Measurements from ENCODE around the gene SPATA13. TPM values are rescaled to one million over a fixed set of nuclear protein-coding genes. Genes with fewer than 3 reads are reported as not detected.

The SPATA13 gene
- total and polyA plus RNA-seq, 2 donors (not counting 1 experiment from before 2014, with no cell fraction given), result 5.7 to 8.3 TPM

DNA sequence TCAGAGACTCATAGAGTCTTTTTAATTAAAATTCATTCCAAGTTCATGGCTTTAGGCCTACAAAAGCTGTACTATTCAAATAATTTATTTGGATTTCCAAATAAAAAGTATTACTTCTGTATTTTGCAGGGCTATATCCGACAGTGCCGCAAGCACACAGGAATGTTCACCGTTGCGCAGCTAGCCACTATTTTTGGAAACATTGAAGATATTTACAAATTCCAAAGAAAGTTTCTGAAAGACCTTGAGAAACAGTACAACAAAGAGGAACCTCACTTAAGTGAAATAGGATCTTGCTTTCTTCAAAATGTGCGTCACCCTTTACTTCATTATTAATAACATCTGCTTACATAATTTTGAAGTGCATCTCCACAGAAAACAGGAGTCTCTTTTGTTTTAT is 128.3 kb downstream of the SPATA13 start:
- Mint-ChIP-seq H3K4me3 (no peak overlapping the region), H3K27me3 (no peaks in the 10 kb centered on the region), H3K9me3 (ENCODE audit: insufficient read depth) (no peaks in the 10 kb centered on the region), H3K27ac (no peak overlapping the region), H3K4me1 (no peaks in the 10 kb centered on the region)
- Histone ChIP-seq H4K20me1 (ENCODE audit: control insufficient read depth, insufficient read depth, low read length, poor library complexity, severe bottlenecking) (no peaks in the 10 kb centered on the region), H3K79me2 (ENCODE audit: control insufficient read depth, insufficient read depth, low read length) (no peaks in the 10 kb centered on the region), H3K9ac (ENCODE audit: low read length) (no peak overlapping the region), H3K4me2 (replicated peaks; ENCODE audit: low read depth, low read length, poor library complexity, severe bottlenecking) (no peak overlapping the region), H3K27ac (ENCODE audit: low read length in 2 of 2) (no peak overlapping the region), H3K4me1 (ENCODE audit: control insufficient read depth in 2 of 2, insufficient read depth in 2 of 2, low read length in 2 of 2) (no peaks in the 10 kb centered on the region), H3K36me3 (replicated peaks in 1 of 2; ENCODE audit: control extremely low read depth in 1 of 2, control insufficient read depth in 1 of 2, extremely low read depth in 1 of 2, insufficient read depth in 2 of 2, low read length in 1 of 2) (peaks cover 5 to 46% of the 10 kb centered on the region in 2 experiments), H2AFZ (ENCODE audit: insufficient read depth, low read depth, low read length, poor library complexity, severe bottlenecking) (no peak overlapping the region), H3K27me3 (replicated peaks in 1 of 4; ENCODE audit: control extremely low read depth in 1 of 4, control insufficient read depth in 3 of 4, insufficient read depth in 4 of 4, low read length in 3 of 4) (no peaks in the 10 kb centered on the region), H3K4me3 (ENCODE audit: control extremely low read depth in 1 of 5, extremely low read depth in 1 of 5, insufficient read depth in 1 of 5, low read depth in 2 of 5, low read length in 4 of 5) (no peak overlapping the region), H3K9me3 (ENCODE audit: control extremely low read depth in 1 of 3, control insufficient read depth in 2 of 3, insufficient read depth in 1 of 3, low read length in 2 of 3) (no peaks in the 10 kb centered on the region)
- ATAC-seq (ENCODE audit: low read depth) (no peak), DNase-seq (no peak)
- CTCF ChIA-PET, result interaction anchor here (1.3 kb wide), 1 partner anchor 19 kb away, joined by 4 read pairs; no protein-coding TSS in a partner anchor
- TF ChIP-seq EZH2 (IDR thresholded peaks at IDR 0.05; ENCODE audit: borderline replicate concordance, insufficient read depth, low read depth, low read length, poor library complexity, severe bottlenecking), result no peak
- TF ChIP-seq, protein P1, sequence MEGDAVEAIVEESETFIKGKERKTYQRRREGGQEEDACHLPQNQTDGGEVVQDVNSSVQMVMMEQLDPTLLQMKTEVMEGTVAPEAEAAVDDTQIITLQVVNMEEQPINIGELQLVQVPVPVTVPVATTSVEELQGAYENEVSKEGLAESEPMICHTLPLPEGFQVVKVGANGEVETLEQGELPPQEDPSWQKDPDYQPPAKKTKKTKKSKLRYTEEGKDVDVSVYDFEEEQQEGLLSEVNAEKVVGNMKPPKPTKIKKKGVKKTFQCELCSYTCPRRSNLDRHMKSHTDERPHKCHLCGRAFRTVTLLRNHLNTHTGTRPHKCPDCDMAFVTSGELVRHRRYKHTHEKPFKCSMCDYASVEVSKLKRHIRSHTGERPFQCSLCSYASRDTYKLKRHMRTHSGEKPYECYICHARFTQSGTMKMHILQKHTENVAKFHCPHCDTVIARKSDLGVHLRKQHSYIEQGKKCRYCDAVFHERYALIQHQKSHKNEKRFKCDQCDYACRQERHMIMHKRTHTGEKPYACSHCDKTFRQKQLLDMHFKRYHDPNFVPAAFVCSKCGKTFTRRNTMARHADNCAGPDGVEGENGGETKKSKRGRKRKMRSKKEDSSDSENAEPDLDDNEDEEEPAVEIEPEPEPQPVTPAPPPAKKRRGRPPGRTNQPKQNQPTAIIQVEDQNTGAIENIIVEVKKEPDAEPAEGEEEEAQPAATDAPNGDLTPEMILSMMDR (IDR thresholded peaks at IDR 0.05), result no peak
- POLR2A ChIA-PET, result no interaction called here
- intact Hi-C loops (cut with micrococcal nuclease), result no loop called here
- no CpG with 5 or more reads among the region's 5 CpGs for WGBS (ENCODE audit: insufficient coverage)

DNA sequence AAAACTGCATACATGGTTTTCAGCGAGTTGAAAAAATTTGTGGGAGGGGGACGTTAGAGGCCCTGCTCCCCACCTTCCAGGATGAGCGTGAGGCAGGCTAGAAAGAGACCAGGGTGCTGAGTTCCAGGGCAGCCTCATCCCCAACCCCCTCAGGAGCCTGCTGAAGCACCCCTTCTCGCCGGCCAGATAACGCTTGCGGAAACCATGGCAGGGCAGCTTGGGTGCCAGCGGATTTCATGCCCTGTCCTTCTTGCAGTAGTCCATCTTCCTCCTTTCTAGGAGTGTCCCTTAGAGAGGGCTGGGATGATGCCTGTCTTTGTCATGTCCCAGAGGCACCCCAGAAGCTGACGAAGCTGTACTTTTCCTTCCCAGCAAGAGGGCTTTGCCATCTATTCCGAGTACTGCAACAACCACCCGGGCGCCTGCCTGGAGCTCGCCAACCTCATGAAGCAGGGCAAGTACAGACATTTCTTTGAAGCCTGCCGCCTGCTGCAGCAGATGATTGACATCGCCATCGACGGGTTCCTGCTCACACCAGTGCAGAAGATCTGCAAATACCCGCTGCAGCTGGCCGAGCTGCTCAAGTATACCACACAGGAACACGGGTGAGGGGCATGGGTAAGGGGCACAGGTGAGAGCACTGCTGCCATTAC is 129.9 kb downstream of the SPATA13 start:
- no peaks in the 10 kb centered on the region for H3K9me3 Mint-ChIP-seq (ENCODE audit: insufficient read depth)
- no peak for ATAC-seq (ENCODE audit: low read depth)
- no peak overlapping the region for H2AFZ ChIP-seq (ENCODE audit: insufficient read depth, low read depth, low read length, poor library complexity, severe bottlenecking)
- no peak overlapping the region for H3K27ac ChIP-seq (ENCODE audit: low read length in 2 of 2)
- no peak overlapping the region for H3K9ac ChIP-seq (ENCODE audit: low read length)
- H3K4me1 Mint-ChIP-seq, result no peaks in the 10 kb centered on the region
- H3K27me3 Mint-ChIP-seq, result no peaks in the 10 kb centered on the region
- no peak for DNase-seq
- no peak overlapping the region for H3K4me2 ChIP-seq (replicated peaks; ENCODE audit: low read depth, low read length, poor library complexity, severe bottlenecking)
- H3K79me2 ChIP-seq (ENCODE audit: control insufficient read depth, insufficient read depth, low read length), result no peaks in the 10 kb centered on the region
- H3K36me3 ChIP-seq (replicated peaks in 1 of 2; ENCODE audit: control extremely low read depth in 1 of 2, control insufficient read depth in 1 of 2, extremely low read depth in 1 of 2, insufficient read depth in 2 of 2, low read length in 1 of 2), result peaks cover 3 to 58% of the 10 kb centered on the region in 2 experiments
- no peak overlapping the region for H3K27ac Mint-ChIP-seq
- intact Hi-C loops (cut with micrococcal nuclease), result no loop called here
- H3K4me1 ChIP-seq (ENCODE audit: control insufficient read depth in 2 of 2, insufficient read depth in 2 of 2, low read length in 2 of 2), result no peaks in the 10 kb centered on the region
- H3K27me3 ChIP-seq (replicated peaks in 1 of 4; ENCODE audit: control extremely low read depth in 1 of 4, control insufficient read depth in 3 of 4, insufficient read depth in 4 of 4, low read length in 3 of 4), result no peaks in the 10 kb centered on the region
- POLR2A ChIA-PET, result no interaction called here
- H4K20me1 ChIP-seq (ENCODE audit: control insufficient read depth, insufficient read depth, low read length, poor library complexity, severe bottlenecking), result no peaks in the 10 kb centered on the region
- CTCF ChIA-PET, result no interaction called here
- no peaks in the 10 kb centered on the region for H3K9me3 ChIP-seq (ENCODE audit: control extremely low read depth in 1 of 3, control insufficient read depth in 2 of 3, insufficient read depth in 1 of 3, low read length in 2 of 3)
- H3K4me3 ChIP-seq (ENCODE audit: control extremely low read depth in 1 of 5, extremely low read depth in 1 of 5, insufficient read depth in 1 of 5, low read depth in 2 of 5, low read length in 4 of 5), result no peak overlapping the region
- H3K4me3 Mint-ChIP-seq, result no peak overlapping the region
- TF ChIP-seq, protein P1 (IDR thresholded peaks at IDR 0.05), result no peak
- TF ChIP-seq EZH2 (IDR thresholded peaks at IDR 0.05; ENCODE audit: borderline replicate concordance, insufficient read depth, low read depth, low read length, poor library complexity, severe bottlenecking), result no peak
- 94% methylated on average over 20 of the region's 20 CpGs for WGBS (ENCODE audit: insufficient coverage)

Measured in B cell (primary cell).